Panc1 (cell line): ENCODE data around the gene LY9.

Source experiments
- CTCF ChIP-seq: fragments of 450-650 bp; IDR thresholded peaks from 2 replicates; pipeline ENCODE4 v1.5.1; 2017; ENCODE audit warnings: mild to moderate bottlenecking
- POLR2AphosphoS5 ChIP-seq: IDR thresholded peaks from 2 replicates; pipeline ENCODE4 v1.6.1; 2012; ENCODE audit warnings: mild to moderate bottlenecking, low read depth, low read length, moderate library complexity
- SIN3A ChIP-seq: IDR thresholded peaks from 2 replicates; pipeline ENCODE4 v1.6.1; 2012; ENCODE audit warnings: low read depth, mild to moderate bottlenecking, low read length, moderate library complexity, borderline replicate concordance; ENCODE audit not compliant: insufficient read depth
- TCF7L2 ChIP-seq: IDR thresholded peaks from 2 replicates; pipeline ENCODE4 v1.6.1; 2011; ENCODE audit warnings: mild to moderate bottlenecking, low read depth, low read length, inconsistent platforms

GRCh38 chr1:160800645-160801408, 4.9 kb downstream of the LY9 start:
- no peak for TF ChIP-seq POLR2AphosphoS5
- TF ChIP-seq CTCF = no peak
- TF ChIP-seq SIN3A = no peak
- no peak for TF ChIP-seq TCF7L2
